H9 (cell line): ENCODE data around the gene IL36B. TPM values are rescaled to one million over a fixed set of nuclear protein-coding genes. Genes with fewer than 3 reads are reported as not detected.

Experiments
- DNase-seq: peaks from one replicate; pipeline ENCODE4 v3.0.0-alpha.2; 2017
- H2AFZ ChIP-seq: one replicate; pipeline ENCODE4 v1.6.1; 2013; ENCODE audit warnings: mild to moderate bottlenecking, low read length, control low read depth, moderate library complexity
- H2AK5ac ChIP-seq: 2 replicates; pipeline ENCODE4 v1.6.1; 2013; ENCODE audit warnings: low read length, control low read depth, mixed read lengths; ENCODE audit not compliant: insufficient read length
- H2BK120ac ChIP-seq: one replicate; pipeline ENCODE4 v1.6.1; 2013; ENCODE audit warnings: low read depth, mild to moderate bottlenecking, low read length, control low read depth, inconsistent platforms; ENCODE audit not compliant: poor library complexity, severe bottlenecking
- H2BK12ac ChIP-seq: 2 replicates; pipeline ENCODE4 v1.6.1; 2013; ENCODE audit warnings: low read length, control low read depth, mixed read lengths, low read depth; ENCODE audit not compliant: insufficient read length
- H2BK15ac ChIP-seq: 2 replicates; pipeline ENCODE4 v1.6.1; 2013; ENCODE audit warnings: low read depth, low read length, control low read depth
- H2BK20ac ChIP-seq: one replicate; pipeline ENCODE4 v1.6.1; 2013; ENCODE audit warnings: low read depth, mild to moderate bottlenecking, low read length, control low read depth, inconsistent platforms; ENCODE audit not compliant: poor library complexity, severe bottlenecking
- H2BK5ac ChIP-seq: 2 replicates; pipeline ENCODE4 v1.6.1; 2013; ENCODE audit warnings: low read length, control low read depth, mixed read lengths; ENCODE audit not compliant: insufficient read length
- H3K14ac ChIP-seq: 2 replicates; pipeline ENCODE4 v1.6.1; 2013; ENCODE audit warnings: low read length, control low read depth; ENCODE audit not compliant: insufficient read depth
- H3K18ac ChIP-seq: 2 replicates; pipeline ENCODE4 v1.6.1; 2013; ENCODE audit warnings: low read depth, mild to moderate bottlenecking, mixed read lengths, low read length, control low read depth; ENCODE audit not compliant: insufficient read length
- H3K23ac ChIP-seq: 2 replicates; pipeline ENCODE4 v1.6.1; 2013; ENCODE audit warnings: low read length, control low read depth, mixed read lengths, low read depth; ENCODE audit not compliant: insufficient read length
- H3K23me2 ChIP-seq: 2 replicates; pipeline ENCODE4 v1.6.1; 2013; ENCODE audit warnings: low read depth, mild to moderate bottlenecking, mixed read lengths, low read length, control low read depth; ENCODE audit not compliant: insufficient read length, poor library complexity, severe bottlenecking
- H3K27ac ChIP-seq: 2 replicates; pipeline ENCODE4 v1.5.1; 2013; ENCODE audit warnings: low read length, control low read depth, mixed read lengths, low read depth; ENCODE audit not compliant: insufficient read length
- H3K27me3 ChIP-seq: 2 replicates; pipeline ENCODE4 v1.6.1; 2013; ENCODE audit warnings: low read length, control low read depth, inconsistent platforms; ENCODE audit not compliant: insufficient read depth
- H3K4ac ChIP-seq: 2 replicates; pipeline ENCODE4 v1.6.1; 2013; ENCODE audit warnings: low read depth, mild to moderate bottlenecking, control low read depth, inconsistent platforms, low read length, moderate library complexity
- H3K4me1 ChIP-seq: 2 replicates; pipeline ENCODE4 v1.6.1; 2013; ENCODE audit warnings: low read length, control low read depth, inconsistent platforms; ENCODE audit not compliant: insufficient read depth
- H3K4me2 ChIP-seq: 2 replicates; pipeline ENCODE4 v1.6.1; 2013; ENCODE audit warnings: low read length, control low read depth, mixed read lengths; ENCODE audit not compliant: insufficient read length, insufficient read depth
- H3K56ac ChIP-seq: 2 replicates; pipeline ENCODE4 v1.6.1; 2013; ENCODE audit warnings: low read depth, mild to moderate bottlenecking, mixed read lengths, low read length, control low read depth; ENCODE audit not compliant: insufficient read length
- H3K79me1 ChIP-seq: 2 replicates; pipeline ENCODE4 v1.6.1; 2013; ENCODE audit warnings: low read depth, mild to moderate bottlenecking, moderate library complexity, low read length, control low read depth, inconsistent platforms; ENCODE audit not compliant: insufficient read depth, poor library complexity, severe bottlenecking
- H3K79me2 ChIP-seq: 2 replicates; pipeline ENCODE4 v1.6.1; 2013; ENCODE audit warnings: low read length, control low read depth, inconsistent platforms; ENCODE audit not compliant: insufficient read depth
- H3K9ac ChIP-seq: 2 replicates; pipeline ENCODE4 v1.6.1; 2013; ENCODE audit warnings: low read length, control low read depth, mixed read lengths; ENCODE audit not compliant: insufficient read length; ENCODE audit errors: extremely low read depth
- H3K9me3 ChIP-seq: one replicate; pipeline ENCODE4 v1.6.1; 2013; ENCODE audit warnings: low read depth, low read length, inconsistent platforms; ENCODE audit not compliant: control insufficient read depth
- H3T11ph ChIP-seq: one replicate; pipeline ENCODE4 v1.6.1; 2013; ENCODE audit warnings: mild to moderate bottlenecking, low read length, control low read depth, inconsistent platforms
- H4K20me1 ChIP-seq: one replicate; pipeline ENCODE4 v1.6.1; 2013; ENCODE audit not compliant: control insufficient read depth, insufficient read length, insufficient read depth
- H4K5ac ChIP-seq: 2 replicates; pipeline ENCODE4 v1.6.1; 2013; ENCODE audit warnings: low read depth, mild to moderate bottlenecking, mixed read lengths, low read length, control low read depth; ENCODE audit not compliant: insufficient read length
- H4K8ac ChIP-seq: replicated peaks from 2 replicates; pipeline ENCODE4 v1.6.1; 2013; ENCODE audit warnings: low read length, control low read depth, mixed read lengths, low read depth; ENCODE audit not compliant: insufficient read length
- H4K91ac ChIP-seq: 2 replicates; pipeline ENCODE4 v1.6.1; 2013; ENCODE audit warnings: low read depth, mild to moderate bottlenecking, moderate library complexity, mixed read lengths, low read length, control low read depth; ENCODE audit not compliant: insufficient read length
- H3K27ac Mint-ChIP-seq, 3 experiments: 2 replicates in 2 of 3; 3 replicates in 1 of 3; pipeline ENCODE4 v1.8.0; 2020 to 2021; ENCODE audit warnings: mixed read lengths in 3 of 3, mild to moderate bottlenecking in 1 of 3, moderate library complexity in 1 of 3
- H3K27me3 Mint-ChIP-seq: 2 replicates; pipeline ENCODE4 v1.8.0; 2021; ENCODE audit warnings: low read depth, mild to moderate bottlenecking, moderate library complexity, mixed read lengths
- H3K36me3 Mint-ChIP-seq, 3 experiments: 2 replicates in 2 of 3; 3 replicates in 1 of 3; pipeline ENCODE4 v1.8.0; 2020 to 2021; ENCODE audit warnings: low read depth in 3 of 3, mixed read lengths in 3 of 3; ENCODE audit not compliant: insufficient read depth in 1 of 3
- H3K4me1 Mint-ChIP-seq, 2 experiments: 2 replicates each; pipeline ENCODE4 v1.8.0; 2020; ENCODE audit warnings: mixed read lengths in 2 of 2
- H3K4me3 Mint-ChIP-seq, 2 experiments: 2 replicates in 1 of 2; 3 replicates in 1 of 2; pipeline ENCODE4 v1.8.0; 2020 to 2021; ENCODE audit warnings: mild to moderate bottlenecking in 2 of 2, mixed read lengths in 2 of 2, moderate library complexity in 1 of 2
- H3K9me3 Mint-ChIP-seq, 2 experiments: 2 replicates in 1 of 2; 3 replicates in 1 of 2; pipeline ENCODE4 v1.8.0; 2020; ENCODE audit warnings: mild to moderate bottlenecking in 2 of 2, mixed read lengths in 2 of 2, moderate library complexity in 1 of 2
- CTCF ChIP-seq: fragments of 200-600 bp; sonication (generic); conservative IDR thresholded peaks from 3 replicates; pipeline ENCODE4 v1.8.0; 2021; ENCODE audit warnings: antibody characterized with exemption, mild to moderate bottlenecking
- WGBS: extraction: QIAGEN DNeasy Blood & Tissue Kit; methylation state at CpG from one replicate; pipeline ENCODE4 v1.1.7; 2013; ENCODE audit warnings: missing lambda C conversion rate, low lambda C conversion rate, mixed read lengths; ENCODE audit not compliant: insufficient read length; ENCODE audit errors: extremely low coverage; 5-methylcytosine and 5-hydroxymethylcytosine counted together
- total RNA-seq: library from RNA; stranded (reverse); gene quantifications from 2 replicates; pipeline ENCODE4 v1.2.1, GENCODE V29; 2021

The IL36B gene
- total RNA-seq, 1 experiment from 2014 or later, result not detected

DNA sequence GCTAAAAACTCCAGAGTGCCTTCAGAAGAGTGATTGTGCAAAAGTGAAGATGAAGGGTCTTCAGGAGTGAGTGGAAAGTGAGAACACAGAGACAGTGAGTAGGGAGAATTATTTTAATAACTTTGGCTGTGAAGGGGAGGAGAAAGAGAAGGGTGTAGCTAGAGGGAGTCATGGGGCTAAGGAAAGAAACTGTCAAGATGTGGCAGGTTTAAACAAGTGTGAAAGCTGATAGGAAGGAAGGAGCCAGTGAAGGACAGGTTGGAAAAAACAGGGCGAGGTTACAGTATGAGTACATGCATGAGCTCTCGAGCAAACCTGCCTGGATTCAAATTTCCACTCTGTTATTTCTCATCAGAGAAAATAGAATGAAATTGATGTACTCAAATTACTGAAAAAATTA lies 32.9 kb upstream of the IL36B start:
- Histone ChIP-seq H2BK12ac (no peak overlapping the region), H3K9ac (no peak overlapping the region), H3K4ac (no peak overlapping the region), H3K27ac (no peak overlapping the region), H3K23me2 (no peaks in the 10 kb centered on the region), H3K27me3 (no peaks in the 10 kb centered on the region), H2BK20ac (no peak overlapping the region), H3K79me2 (no peaks in the 10 kb centered on the region), H4K5ac (no peak overlapping the region), H2BK15ac (no peak overlapping the region), H3K4me1 (no peaks in the 10 kb centered on the region), H4K8ac (no peak overlapping the region), H3T11ph (no peak overlapping the region), H3K23ac (no peak overlapping the region), H2BK5ac (no peak overlapping the region), H3K9me3 (no peaks in the 10 kb centered on the region), H3K4me2 (no peak overlapping the region), H3K79me1 (no peaks in the 10 kb centered on the region), H2AK5ac (no peak overlapping the region), H4K20me1 (no peaks in the 10 kb centered on the region), H2AFZ (no peak overlapping the region), H3K56ac (no peak overlapping the region), H3K18ac (no peak overlapping the region), H2BK120ac (no peak overlapping the region), H3K14ac (no peak overlapping the region), H4K91ac (no peak overlapping the region)
- Mint-ChIP-seq H3K27ac (no peak overlapping the region), H3K4me3 (no peak overlapping the region), H3K9me3 (peaks cover 0 to 6% of the 10 kb centered on the region in 2 experiments; a peak in 1 of 5 replicates), H3K36me3 (no peaks in the 10 kb centered on the region), H3K4me1 (no peaks in the 10 kb centered on the region), H3K27me3 (peaks cover 27% of the 10 kb centered on the region)
- no peak for TF ChIP-seq CTCF
- WGBS, result no CpG with 5 or more reads among the region's 2 CpGs
- DNase-seq, result no peak
